ENCODE data around the gene SWI5.
"Not testable (repeated sequence)": the region's sequence is repeated elsewhere in the genome, so short reads cannot be mapped to it uniquely, and the experiment has no call there.

Gene SWI5

DNA sequence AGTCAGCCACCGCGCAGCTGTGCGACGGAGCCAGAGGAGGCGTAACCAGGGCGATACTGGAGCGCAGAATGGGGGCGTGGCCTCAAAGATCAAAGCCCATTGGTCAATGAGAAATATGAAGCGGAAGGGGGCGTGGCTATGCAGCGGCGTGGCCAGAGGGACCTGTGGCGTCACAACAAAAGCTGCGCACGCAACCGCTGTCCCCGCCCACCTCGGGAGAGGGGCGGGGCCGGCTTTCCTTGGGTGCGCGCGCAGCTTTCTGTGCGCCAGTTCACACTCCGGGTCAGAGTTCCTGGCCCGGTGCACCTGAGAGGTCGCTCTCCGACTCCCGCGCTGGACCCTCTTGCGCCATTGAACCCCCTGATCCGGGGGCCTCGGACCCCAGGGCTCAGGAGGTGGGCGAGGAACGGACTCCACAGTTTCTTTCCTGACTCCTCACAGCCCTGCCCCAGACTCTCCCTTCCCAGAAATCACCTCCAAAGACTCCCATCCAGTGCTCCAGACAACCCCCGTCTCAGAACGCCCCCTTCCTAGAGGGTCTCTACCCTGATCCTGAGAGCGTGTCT lies at the start of gene SWI5:
Gene SWI5 (plus strand): TSS at position 269 of the 566 bp plus-strand sequence.
- peak; percentile 100 for DNase-seq

GRCh38 chr9:128226412-128226801 lies 49.7 kb upstream of the SWI5 start:
- DNase-seq, result no peak

DNA sequence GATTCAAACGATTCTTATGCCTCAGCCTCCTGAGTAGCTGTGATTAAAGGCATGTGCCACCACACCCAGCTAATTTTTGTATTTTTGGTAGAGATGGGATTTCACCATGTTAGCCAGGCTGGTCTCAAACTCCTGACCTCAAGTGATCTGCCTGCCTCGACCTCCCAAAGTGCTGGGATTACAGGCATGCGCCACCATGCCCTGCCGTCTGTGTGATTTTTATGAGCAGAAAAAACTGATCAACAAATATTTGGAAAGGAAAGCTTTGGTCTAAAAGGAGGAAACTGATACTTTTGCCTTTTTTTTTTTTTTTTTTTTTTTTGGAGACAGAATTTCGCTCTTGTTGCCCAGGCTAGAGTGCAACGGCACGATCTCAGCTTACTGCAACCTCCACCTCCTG lies 45.2 kb upstream of the SWI5 start:
- not testable (repeated sequence) for DNase-seq

DNA sequence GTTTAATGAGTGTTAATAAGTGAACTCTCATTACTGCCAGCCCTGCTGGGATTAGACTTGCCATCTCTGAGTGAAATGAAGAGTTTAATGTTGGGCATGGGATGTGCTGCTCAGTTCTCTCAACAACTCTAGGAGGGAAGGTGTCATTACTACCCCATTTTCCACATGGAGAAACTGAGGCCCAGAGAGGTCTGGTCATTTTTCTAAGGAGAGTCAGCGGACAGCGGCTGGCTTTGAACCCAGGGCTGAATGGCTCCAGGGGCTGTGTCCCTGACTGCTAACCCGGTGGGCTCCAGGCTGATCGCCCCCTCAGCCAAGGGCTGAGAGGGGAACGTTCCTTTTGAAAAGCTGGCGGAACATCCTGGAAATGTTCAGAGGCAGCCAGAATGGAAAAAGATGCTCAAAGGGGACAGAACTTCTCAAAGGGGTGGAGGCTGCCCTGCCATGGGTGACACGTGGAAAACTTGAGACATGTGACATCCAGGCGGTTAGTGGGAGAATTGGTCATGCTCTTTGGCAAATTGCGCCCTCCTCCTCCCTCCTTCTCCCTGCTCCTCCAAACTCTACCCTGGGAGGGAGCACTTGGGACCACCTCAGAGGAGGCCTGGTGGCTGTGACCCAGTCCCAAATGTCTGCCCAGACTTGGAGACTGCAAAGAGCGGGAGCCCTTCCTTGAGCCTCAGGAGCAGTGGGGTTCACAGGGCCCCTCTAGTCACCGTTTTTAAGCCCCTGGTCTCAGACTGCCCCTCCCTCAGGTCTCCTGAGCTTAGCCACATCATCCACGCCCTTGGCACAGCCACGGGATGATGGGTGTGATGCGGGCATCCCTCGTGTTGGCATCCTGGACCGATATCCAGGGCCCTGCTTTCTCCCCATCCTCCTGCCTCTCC lies 44.2 kb upstream of the SWI5 start:
- DNase-seq, result no peak

DNA sequence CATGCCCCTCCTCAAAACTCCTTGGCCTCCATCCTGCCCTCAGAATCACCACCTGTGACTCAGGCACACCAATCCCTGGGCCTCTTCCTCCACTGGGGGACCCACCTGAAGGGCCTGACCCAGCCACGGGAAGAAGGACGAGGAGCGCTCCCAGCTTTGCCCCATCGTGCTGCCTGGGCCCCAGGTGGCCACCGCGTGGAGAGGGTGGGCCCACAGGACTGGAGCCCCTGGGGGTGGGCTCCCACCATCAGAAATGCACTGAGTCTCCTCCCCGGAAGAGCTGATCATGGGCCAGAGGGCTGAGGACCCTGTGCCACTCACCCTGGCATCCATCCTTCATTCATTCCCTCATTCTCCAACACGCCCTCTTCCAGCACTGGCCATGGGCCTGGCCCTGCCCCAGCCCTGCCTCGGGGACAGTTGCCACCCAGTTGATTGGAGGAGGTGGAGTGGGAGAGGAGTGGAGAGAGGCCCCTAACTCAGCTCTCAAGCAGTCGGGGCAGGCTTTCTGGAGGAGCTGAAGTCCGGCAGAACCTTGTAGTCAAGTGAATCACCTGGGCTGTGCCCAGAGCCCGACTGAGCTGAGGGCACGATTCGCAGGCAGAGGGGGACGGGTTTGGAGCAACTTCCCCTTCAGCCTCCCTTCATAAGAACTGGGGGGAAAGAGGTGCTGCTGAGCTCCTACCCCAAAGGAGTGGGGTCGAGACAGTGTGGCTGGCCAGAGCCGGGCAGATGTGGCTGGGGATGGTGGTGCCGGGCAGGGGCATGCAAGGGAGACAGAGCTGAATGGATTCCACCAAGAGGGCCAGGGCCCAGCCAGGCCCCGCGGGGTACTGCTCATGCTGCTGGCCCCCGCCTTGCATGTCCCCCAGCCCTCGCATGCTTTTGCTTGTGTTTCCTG lies 43.3 kb upstream of the SWI5 start:
- DNase-seq, result no peak

DNA sequence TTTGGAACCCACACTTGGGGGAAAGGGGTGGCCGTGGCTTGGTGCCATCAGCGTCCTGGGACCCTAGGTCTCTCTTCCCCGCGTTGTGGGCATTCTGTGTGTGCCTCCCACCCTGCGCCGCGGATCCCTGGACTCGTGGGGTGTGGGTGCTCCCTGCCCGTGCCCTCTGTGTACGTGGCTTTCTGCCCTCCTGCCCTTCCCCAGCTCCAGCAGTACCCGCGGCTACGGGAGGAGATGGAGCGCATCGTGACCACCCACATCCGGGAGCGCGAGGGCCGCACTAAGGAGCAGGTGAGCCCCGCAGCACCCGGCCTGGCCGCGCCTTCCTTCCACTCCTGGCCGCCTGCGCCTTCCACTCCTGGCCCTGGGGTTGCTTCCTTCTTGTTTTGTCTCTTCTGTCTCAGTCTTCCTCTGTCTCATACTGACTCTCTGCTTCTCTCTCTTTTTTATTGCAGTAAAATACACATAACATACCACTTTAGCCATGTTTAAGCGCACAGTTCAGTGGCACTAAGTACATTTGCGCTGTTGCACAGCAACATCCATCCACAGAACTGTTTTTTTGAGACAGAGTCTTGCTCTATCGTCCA lies 42.2 kb upstream of the SWI5 start:
- DNase-seq, result no peak

- no peak for DNase-seq
These were observed 34.0 kb upstream of the SWI5 start for GRCh38 chr9:128242124-128242523.

GRCh38 chr9:128242828-128243214 lies 33.3 kb upstream of the SWI5 start:
- DNase-seq, result no peak

DNA sequence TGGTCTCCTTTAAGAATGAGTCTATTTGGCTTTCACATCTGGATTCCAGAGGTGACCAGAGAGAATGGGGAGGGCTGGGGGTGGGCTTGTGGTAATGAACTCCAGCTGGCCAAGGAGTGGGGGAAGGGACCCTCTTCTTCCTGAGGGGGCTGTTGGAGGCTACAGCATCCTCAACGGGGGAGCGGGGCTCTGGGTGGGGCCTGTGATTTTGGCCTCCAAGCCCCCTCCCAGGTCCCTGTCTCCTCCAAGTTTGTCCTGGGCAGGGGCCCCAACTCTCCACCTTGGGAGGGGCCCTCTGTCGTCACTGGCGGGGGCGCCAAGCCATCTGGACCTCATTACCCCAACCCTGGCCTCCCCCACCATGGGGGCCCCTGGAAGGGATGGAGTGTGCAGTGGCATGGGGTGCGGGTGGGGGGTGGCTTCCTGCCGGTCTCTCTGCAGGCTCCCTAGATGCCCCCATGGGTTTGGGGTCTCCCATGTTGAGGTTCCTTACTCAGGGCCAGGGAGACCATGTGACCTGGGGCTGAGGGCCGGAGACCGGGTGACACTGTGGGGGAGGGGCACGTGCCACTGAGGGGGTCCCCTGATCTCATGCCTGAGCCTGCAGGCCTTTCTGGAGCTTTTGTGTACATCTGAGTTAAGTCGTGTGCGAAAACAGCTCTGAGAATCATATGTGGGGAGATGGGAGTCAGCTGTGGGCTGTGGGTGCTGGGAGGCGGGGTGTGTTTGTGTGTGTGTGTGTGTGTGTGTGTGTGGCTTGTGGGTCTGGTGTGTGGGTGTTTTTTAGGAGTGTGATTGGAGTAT lies 32.7 kb upstream of the SWI5 start:
- DNase-seq, result no peak

DNA sequence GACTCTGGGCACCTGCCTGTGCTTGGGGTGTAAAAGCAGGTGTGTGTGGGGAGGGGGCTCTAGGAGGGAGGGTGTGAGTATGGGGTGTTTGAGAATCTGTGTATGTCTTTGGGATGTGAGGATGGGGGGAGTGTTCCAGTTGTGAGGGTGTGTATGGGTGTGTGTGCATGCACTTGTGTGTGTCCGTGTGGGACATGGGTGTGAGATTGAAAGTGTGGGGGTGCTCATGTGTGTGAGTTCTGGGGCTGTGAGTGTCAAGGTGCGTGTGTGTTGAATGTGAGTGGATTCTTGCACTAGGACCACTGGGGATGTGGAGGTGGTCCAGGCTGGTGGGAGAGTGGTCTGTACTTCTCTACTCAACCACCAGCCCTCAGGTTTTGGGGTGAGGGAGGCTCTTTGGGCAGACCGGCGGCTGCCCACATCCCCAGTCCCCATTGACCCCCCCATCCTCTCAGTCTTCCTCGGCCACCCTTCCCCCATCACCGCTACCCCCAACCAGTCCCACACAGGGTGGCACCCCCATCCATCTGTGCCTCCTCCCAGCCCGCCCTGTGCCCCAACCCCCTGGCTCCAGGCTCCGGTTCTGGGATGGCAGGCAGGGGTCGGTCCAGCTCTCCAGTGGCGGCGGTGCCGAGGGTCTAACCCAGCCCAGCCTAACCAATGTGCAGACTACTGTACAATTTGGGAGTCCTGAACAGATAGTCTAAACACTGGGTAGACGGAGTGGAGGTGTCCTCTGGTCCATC lies 31.8 kb upstream of the SWI5 start:
- DNase-seq, result no peak

- no peak for DNase-seq
These were observed 31.2 kb upstream of the SWI5 start for GRCh38 chr9:128244837-128245231.

GRCh38 chr9:128245421-128246151 lies 30.5 kb upstream of the SWI5 start:
- DNase-seq, result no peak

DNA sequence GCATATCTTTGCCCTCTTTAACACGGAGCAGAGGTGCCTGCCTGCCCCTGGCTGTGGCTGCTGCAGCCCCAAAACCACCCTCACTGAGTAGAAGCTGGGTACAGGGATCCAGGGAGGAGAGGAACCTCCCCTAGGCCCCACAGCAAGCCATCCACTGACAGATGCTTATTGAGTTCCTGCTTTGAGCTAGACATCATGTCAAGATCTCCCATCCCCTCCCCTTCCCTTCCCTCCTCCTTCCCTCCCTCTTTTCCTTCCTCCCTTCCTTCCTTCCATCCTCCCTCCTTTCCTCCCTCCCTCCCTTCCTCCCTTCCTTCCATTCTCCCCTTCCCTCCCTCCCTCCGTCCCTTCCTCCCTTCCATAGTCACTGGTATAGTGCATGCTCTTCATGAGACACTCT lies 29.6 kb upstream of the SWI5 start:
- no peak for DNase-seq

GRCh38 chr9:128247226-128247803 lies 28.8 kb upstream of the SWI5 start:
- DNase-seq, result no peak

- DNase-seq, result no peak
These were observed 26.5 kb upstream of the SWI5 start for GRCh38 chr9:128249558-128249907.

- peak; percentile 98 for DNase-seq
These were observed 25.9 kb upstream of the SWI5 start for GRCh38 chr9:128249908-128250838.

DNA sequence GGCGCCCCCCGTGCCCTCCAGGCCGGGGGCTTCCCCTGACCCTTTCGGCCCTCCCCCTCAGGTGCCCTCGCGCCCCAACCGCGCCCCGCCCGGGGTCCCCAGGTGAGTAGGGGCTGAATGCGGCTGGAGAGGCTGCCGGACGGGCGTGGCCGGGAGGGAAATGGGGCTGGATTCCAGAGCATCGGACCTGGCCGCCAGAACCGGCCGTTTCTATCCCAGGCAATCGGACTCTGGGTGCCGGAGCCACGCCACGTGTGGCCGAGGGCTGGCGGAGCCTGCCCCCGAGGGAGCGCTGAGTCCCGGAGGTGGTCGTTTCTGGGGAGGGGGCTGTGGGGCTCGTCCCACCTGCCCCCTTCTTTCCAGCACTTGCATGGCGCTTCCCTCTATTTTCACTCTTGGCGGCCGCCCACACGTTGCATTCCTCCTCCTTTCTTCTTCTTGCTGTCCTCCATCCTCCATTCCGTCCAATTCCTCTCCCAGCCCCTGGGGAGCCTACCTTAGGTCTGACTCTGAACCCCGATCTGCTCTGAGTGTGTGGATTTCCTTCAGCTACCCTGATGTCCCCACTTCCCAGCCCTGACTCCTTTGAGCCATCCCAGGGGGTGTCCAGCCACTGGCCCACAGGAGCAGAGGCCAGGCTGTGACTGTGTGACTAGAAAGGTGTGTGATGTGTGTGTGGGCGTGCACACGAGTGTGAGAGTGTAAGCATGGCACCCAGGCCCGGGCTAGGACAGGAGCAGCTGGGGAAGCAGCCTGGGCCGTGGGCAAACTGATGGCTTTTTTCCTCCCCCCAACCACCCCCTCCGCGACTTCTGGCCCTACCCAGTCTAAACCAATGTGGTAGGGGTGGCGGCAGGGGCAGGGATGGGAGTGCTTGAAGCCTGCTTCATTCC lies 25.0 kb upstream of the SWI5 start:
- no peak for DNase-seq

DNA sequence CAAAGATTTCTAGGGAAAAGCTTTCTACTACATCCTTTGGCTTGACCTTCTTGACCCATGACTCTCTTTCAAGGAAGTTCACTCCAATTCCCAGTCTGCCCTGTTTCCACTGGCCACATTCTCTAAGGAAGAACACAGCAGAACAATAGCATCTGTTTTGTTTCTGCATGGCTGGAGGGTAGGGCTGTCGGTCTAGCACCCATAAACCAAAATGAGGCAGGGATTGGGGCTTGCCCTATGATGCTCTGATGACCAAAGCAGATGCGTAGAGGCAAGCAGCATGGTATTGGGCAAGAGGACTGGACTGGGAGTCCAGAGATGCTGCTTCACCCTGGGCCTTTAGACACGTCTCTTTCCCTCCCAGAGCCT lies 24.4 kb upstream of the SWI5 start:
- DNase-seq, result no peak

All from activated CD4-positive, alpha-beta T cell treated with anti-CD3 and anti-CD28 coated beads, Interleukin-2, Interleukin-6, amounts not matched to agents 100 ng/mL and 50 ng/mL, durations not matched to agents 16 hours and 8 hours (primary cell).